ENCODE measurements around the gene RBFOX2.

RBFOX2 gene

GRCh38 chr22:35894937-35895708 is 133.5 kb downstream of the RBFOX2 start:
- DNase-seq: peak; percentile 65

GRCh38 chr22:35894464-35894878 is 134.2 kb downstream of the RBFOX2 start:
- DNase-seq: no peak

GRCh38 chr22:35893698-35894097 is 134.9 kb downstream of the RBFOX2 start:
- no peak for DNase-seq

- DNase-seq: peak; percentile 71
Observed at GRCh38 chr22:35892192-35892591, 136.4 kb downstream of the RBFOX2 start.

GRCh38 chr22:35891442-35891841 is 137.2 kb downstream of the RBFOX2 start:
- no peak for DNase-seq

- DNase-seq: no peak
Observed at GRCh38 chr22:35889071-35889470, 139.6 kb downstream of the RBFOX2 start.

- DNase-seq: no peak
Observed at GRCh38 chr22:35888181-35888870, 140.3 kb downstream of the RBFOX2 start.

GRCh38 chr22:35887296-35887875 is 141.2 kb downstream of the RBFOX2 start:
- DNase-seq: no peak

- DNase-seq: no peak
Observed at GRCh38 chr22:35886309-35886708, 142.3 kb downstream of the RBFOX2 start.

- DNase-seq: no peak
Observed at GRCh38 chr22:35884529-35884928, 144.1 kb downstream of the RBFOX2 start.

GRCh38 chr22:35883031-35883620 is 145.5 kb downstream of the RBFOX2 start:
- peak; percentile 63 for DNase-seq

- no peak for DNase-seq
Observed at GRCh38 chr22:35882211-35883030, 146.2 kb downstream of the RBFOX2 start.

- DNase-seq: no peak
Observed at GRCh38 chr22:35879351-35879750, 149.3 kb downstream of the RBFOX2 start.

GRCh38 chr22:35873426-35873825 is 155.2 kb downstream of the RBFOX2 start:
- DNase-seq: no peak

GRCh38 chr22:35872451-35872850 is 156.2 kb downstream of the RBFOX2 start:
- DNase-seq: no peak

GRCh38 chr22:35870517-35871293 is 157.9 kb downstream of the RBFOX2 start:
- no peak for DNase-seq

GRCh38 chr22:35868938-35869337 is 159.7 kb downstream of the RBFOX2 start:
- peak; percentile 38 for DNase-seq

- DNase-seq: no peak
Observed at GRCh38 chr22:35866651-35867050, 162.0 kb downstream of the RBFOX2 start.

- no peak for DNase-seq
Observed at GRCh38 chr22:35864545-35865165, 164.0 kb downstream of the RBFOX2 start.

- no peak for DNase-seq
Observed at GRCh38 chr22:35863432-35863831, 165.2 kb downstream of the RBFOX2 start.

GRCh38 chr22:35862697-35863096 is 165.9 kb downstream of the RBFOX2 start:
- no peak for DNase-seq
